ENCODE data around the gene PTGFRN. TPM values are rescaled to one million over a fixed set of nuclear protein-coding genes. Genes with fewer than 3 reads are reported as not detected.

Gene PTGFRN
- total and polyA plus RNA-seq, 4 donors: 5.4 to 12.6 (median 7.2) TPM

DNA sequence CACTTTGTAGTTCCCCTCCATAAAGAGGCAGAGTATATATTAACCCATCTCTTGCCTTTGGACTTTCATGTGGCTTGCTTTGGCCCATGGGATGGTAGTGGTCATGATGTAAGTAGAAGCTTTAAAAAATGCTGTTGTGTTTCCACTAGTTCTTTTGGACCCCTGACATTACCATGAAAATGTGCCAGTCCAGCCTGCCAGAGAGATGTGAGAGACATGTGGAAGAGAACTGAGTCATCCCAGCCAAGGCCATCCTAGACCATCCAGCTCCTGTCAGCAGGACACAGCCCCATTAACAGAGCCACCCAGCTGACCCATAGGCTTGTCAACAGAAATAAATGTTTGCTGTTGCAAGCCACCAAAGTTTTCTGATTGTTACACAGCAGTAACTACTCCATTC lies 87.9 kb downstream of the PTGFRN start (continued):
- TF ChIP-seq, protein P1, sequence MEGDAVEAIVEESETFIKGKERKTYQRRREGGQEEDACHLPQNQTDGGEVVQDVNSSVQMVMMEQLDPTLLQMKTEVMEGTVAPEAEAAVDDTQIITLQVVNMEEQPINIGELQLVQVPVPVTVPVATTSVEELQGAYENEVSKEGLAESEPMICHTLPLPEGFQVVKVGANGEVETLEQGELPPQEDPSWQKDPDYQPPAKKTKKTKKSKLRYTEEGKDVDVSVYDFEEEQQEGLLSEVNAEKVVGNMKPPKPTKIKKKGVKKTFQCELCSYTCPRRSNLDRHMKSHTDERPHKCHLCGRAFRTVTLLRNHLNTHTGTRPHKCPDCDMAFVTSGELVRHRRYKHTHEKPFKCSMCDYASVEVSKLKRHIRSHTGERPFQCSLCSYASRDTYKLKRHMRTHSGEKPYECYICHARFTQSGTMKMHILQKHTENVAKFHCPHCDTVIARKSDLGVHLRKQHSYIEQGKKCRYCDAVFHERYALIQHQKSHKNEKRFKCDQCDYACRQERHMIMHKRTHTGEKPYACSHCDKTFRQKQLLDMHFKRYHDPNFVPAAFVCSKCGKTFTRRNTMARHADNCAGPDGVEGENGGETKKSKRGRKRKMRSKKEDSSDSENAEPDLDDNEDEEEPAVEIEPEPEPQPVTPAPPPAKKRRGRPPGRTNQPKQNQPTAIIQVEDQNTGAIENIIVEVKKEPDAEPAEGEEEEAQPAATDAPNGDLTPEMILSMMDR (IDR thresholded peaks at IDR 0.05; ENCODE audit: low read depth, low read length, missing input control): no peak
- TF ChIP-seq RAD21 (IDR thresholded peaks at IDR 0.05) (no peak), JUND (IDR thresholded peaks at IDR 0.05) (no peak), SP1 (IDR thresholded peaks at IDR 0.05) (no peak), EGR1 (IDR thresholded peaks at IDR 0.05; ENCODE audit: low read depth in 2 of 2) (no peak)

- TF ChIP-seq HNF4A (conservative IDR thresholded peaks at IDR 0.05) (no peak), YY1 (IDR thresholded peaks at IDR 0.05) (no peak), RAD21 (IDR thresholded peaks at IDR 0.05) (no peak), FOXA2 (IDR thresholded peaks at IDR 0.05) (no peak), NR2F2 (IDR thresholded peaks at IDR 0.05) (no peak), SP1 (IDR thresholded peaks at IDR 0.05) (no peak), TAF1 (conservative IDR thresholded peaks at IDR 0.05) (no peak), JUND (IDR thresholded peaks at IDR 0.05) (no peak), GABPA (IDR thresholded peaks at IDR 0.05 in 1 of 2, conservative IDR thresholded peaks at IDR 0.05 in 1 of 2) (no peak), MAX (IDR thresholded peaks at IDR 0.05) (no peak), ATF3 (IDR thresholded peaks at IDR 0.05) (no peak), EGR1 (IDR thresholded peaks at IDR 0.05; ENCODE audit: low read depth in 2 of 2) (no peak), FOXA1 (IDR thresholded peaks at IDR 0.05) (no peak), HNF4G (IDR thresholded peaks at IDR 0.05) (no peak), RXRA (IDR thresholded peaks at IDR 0.05) (no peak), ZBTB33 (IDR thresholded peaks at IDR 0.05) (no peak)
- TF ChIP-seq, protein P2, sequence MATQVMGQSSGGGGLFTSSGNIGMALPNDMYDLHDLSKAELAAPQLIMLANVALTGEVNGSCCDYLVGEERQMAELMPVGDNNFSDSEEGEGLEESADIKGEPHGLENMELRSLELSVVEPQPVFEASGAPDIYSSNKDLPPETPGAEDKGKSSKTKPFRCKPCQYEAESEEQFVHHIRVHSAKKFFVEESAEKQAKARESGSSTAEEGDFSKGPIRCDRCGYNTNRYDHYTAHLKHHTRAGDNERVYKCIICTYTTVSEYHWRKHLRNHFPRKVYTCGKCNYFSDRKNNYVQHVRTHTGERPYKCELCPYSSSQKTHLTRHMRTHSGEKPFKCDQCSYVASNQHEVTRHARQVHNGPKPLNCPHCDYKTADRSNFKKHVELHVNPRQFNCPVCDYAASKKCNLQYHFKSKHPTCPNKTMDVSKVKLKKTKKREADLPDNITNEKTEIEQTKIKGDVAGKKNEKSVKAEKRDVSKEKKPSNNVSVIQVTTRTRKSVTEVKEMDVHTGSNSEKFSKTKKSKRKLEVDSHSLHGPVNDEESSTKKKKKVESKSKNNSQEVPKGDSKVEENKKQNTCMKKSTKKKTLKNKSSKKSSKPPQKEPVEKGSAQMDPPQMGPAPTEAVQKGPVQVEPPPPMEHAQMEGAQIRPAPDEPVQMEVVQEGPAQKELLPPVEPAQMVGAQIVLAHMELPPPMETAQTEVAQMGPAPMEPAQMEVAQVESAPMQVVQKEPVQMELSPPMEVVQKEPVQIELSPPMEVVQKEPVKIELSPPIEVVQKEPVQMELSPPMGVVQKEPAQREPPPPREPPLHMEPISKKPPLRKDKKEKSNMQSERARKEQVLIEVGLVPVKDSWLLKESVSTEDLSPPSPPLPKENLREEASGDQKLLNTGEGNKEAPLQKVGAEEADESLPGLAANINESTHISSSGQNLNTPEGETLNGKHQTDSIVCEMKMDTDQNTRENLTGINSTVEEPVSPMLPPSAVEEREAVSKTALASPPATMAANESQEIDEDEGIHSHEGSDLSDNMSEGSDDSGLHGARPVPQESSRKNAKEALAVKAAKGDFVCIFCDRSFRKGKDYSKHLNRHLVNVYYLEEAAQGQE (IDR thresholded peaks at IDR 0.05): no peak
- TF ChIP-seq, protein P1 (IDR thresholded peaks at IDR 0.05; ENCODE audit: low read depth, low read length, missing input control): no peak
- H3K4me3 ChIP-seq (ENCODE audit: low read depth in 1 of 3, low read length in 3 of 3): no peak overlapping the region
- H3K9me3 ChIP-seq (ENCODE audit: control insufficient read depth in 4 of 4, low read length in 3 of 4): no peaks in the 10 kb centered on the region
- no peak for DNase-seq (ENCODE audit: low spot score)
- H3K27me3 ChIP-seq (ENCODE audit: control insufficient read depth in 4 of 4, insufficient read depth in 4 of 4, low read length in 3 of 4): no peaks in the 10 kb centered on the region
- H3K27ac ChIP-seq (ENCODE audit: low read depth in 1 of 2, low read length in 2 of 2): no peak overlapping the region
- no peaks in the 10 kb centered on the region for H3K36me3 ChIP-seq (ENCODE audit: control insufficient read depth in 4 of 4, insufficient read depth in 3 of 4, low read depth in 1 of 4, low read length in 3 of 4)
- WGBS: 72% methylated on average over 3 of the region's 3 CpGs
- H3K9ac ChIP-seq (ENCODE audit: low read depth in 1 of 2, low read length in 2 of 2): no peak overlapping the region
- no peaks in the 10 kb centered on the region for H3K4me1 ChIP-seq (ENCODE audit: control insufficient read depth in 4 of 4, insufficient read depth in 4 of 4, low read length in 3 of 4)
Observed at GRCh38 chr1:116999596-116999995, 89.9 kb downstream of the PTGFRN start.
